HG03442 (cell line): ENCODE results near the gene NME9.
A peak's percentile ranks its signal among the peaks of the same experiment; 100 is the strongest.
"Not testable (repeated sequence)": the region's sequence is repeated elsewhere in the genome, so short reads cannot be mapped to it uniquely, and the experiment has no call there.

ENCODE experiments used
- ATAC-seq: cut with Tn5 transposase; IDR thresholded peaks from one replicate; pipeline ENCODE4 v1.9.1; 2021; ENCODE audit warnings: mild to moderate bottlenecking, moderate library complexity; ENCODE audit not compliant: unreplicated experiment

NME9 gene, protein sequence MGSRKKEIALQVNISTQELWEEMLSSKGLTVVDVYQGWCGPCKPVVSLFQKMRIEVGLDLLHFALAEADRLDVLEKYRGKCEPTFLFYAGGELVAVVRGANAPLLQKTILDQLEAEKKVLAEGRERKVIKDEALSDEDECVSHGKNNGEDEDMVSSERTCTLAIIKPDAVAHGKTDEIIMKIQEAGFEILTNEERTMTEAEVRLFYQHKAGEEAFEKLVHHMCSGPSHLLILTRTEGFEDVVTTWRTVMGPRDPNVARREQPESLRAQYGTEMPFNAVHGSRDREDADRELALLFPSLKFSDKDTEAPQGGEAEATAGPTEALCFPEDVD

DNA sequence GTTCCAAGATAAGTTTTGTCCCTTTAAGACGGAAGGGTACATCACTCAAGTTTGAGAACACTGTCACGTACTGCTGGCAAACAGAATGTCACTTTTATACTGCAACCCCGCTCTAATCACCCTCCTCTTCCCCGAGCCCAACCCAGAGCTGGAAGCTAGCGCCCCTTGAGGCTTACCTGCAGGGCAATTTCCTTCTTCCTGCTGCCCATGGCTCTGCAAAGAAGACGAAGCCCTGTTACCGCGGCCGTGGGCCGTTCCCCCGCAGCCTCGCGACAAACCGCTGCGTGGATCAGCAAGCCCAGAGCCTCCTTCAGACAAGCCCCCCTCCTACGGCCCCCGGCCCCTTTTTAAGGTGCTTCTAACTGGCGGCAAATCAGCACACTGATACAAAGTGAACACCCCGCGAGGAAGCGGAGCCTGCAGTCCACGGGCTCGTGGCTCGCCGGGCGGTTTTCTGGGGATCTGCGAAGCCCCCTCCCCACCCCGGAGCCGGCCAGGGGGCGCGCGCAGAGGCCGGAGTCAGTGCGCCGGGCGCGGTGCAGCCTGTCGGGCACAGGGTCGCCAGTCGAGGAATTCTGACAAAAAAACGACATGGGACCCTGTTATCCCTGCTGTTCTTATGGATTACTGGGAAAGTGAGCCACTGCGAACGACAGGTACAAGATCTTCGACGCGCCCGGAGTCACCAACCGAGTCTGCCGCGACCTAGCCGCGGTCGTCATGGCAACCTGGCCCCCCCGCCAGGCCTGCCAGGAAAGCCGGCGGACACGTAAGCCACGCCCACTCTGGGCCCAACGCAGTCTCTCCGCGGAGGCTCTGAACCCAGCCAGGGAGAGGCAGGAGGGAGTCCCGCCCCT, at the start of gene NME9:
TSS of gene NME9 (minus strand) at position 725 of the 857 bp plus-strand sequence. CDS start at position 209, 516 bp downstream.
- ATAC-seq: peak; percentile 74

DNA sequence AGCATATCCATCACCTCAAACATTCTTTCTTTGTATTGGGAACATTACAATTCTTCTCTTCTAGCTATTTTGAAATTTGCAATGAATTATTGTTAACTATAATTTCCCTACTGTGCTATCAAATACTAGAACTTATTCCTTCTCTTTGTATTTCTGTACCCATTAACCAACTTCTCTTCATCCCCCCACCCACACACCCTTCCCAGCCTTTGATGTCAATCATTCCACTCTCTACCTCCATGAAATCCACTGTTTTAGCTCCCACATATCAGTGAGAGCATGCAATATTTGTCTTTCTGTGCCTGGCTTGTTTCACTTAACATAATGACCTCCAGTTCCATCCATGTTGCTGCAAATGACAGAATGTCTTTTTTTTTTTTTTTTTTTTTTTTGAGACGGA, 49.3 kb upstream of the NME9 start:
- ATAC-seq: no peak

DNA sequence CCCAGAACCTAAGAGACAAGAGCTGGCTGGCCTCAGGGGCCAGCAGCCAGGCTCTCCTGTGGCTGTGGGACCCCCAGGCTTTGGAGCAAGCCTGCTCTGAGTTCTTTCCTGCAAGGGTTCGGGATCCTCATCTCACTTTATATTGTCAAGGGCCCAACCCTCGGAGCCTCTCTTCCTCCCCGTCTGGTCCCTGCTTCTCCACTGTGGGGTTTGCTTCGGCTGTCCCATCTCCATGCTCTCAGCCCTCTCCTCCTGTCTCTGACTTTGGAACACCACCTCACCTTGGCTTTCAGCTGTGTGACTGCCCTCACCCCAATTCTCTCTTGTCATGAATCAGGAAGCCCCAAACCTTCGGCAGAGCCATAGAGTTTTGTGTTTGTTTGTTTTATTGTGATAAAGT, 48.7 kb upstream of the NME9 start:
- ATAC-seq: no peak

DNA sequence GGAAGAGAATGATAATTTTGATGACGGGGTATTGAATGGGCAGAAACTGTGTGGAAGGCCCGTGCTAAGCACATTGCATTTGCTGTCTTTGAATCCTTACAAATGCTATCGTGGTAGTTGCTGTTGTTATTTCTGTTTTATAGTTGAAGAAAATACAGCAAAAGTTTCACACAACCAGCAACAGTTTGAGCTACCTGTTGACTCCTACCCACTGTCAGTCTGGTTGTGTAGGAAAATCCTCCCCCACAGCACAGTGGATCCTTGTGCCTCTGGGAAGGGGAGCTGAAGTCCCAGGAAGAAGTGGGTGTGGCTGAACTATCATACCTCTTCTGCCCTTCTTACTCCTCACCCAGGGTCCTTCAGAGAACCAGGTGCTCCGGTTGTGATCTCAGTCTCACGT, 48.2 kb upstream of the NME9 start:
- no peak for ATAC-seq

DNA sequence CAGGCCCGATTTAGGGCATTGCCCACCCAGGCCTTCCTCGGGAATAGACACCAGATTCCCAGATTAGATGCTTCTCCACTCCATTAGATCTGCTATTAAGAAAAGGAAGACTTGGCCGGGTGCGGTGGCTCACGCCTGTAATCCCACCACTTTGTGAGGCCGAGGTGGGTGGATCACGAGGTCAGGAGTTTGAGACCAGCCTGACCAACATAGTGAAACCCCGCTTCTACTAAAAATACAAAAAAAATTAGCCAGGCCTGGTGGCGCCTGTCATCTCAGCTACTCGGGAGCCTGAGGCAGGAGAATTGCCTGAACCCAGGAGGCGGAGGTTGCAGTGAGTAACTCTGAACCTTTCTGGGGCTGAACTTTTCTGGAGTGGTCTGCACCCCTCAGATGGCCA, 47.6 kb upstream of the NME9 start:
- ATAC-seq: not testable (repeated sequence)

DNA sequence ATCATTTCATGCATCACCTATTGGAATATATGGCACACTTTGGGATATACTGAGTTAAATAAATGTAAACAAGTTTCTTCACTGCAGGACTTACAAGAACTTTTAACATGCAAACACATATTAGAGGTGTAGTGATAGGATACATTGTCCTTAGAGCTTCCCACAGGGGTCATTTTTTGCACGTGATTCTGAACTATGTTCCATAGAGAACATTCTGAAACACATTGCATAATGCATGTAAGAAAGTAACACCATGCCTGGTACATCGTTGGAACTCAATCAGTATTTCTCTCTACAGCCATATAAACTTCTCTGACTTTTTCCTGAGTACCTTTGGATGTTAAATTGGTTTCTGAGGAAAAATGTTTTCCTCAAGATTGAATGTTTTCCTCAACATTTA, 47.0 kb upstream of the NME9 start:
- no peak for ATAC-seq

DNA sequence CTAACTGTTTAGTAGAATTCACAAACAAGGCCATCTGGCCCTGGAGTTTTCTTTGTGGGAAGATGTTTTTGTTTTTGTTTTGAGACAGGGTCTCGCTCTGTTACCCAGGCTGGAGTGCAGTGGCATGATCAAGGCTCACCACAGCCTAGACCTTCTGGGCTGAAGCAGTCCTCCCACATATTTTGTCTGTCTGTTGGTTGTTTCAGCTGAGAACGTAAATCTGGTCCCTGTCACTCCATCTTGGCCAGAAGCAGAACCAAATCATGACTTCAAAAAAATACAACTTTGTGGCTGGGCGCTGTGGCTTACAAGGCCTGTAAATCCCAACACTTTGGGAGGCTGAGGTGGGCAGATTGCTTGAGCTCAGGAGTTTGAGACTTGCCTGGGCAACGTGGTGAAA, 45.8 kb upstream of the NME9 start:
- ATAC-seq: no peak

DNA sequence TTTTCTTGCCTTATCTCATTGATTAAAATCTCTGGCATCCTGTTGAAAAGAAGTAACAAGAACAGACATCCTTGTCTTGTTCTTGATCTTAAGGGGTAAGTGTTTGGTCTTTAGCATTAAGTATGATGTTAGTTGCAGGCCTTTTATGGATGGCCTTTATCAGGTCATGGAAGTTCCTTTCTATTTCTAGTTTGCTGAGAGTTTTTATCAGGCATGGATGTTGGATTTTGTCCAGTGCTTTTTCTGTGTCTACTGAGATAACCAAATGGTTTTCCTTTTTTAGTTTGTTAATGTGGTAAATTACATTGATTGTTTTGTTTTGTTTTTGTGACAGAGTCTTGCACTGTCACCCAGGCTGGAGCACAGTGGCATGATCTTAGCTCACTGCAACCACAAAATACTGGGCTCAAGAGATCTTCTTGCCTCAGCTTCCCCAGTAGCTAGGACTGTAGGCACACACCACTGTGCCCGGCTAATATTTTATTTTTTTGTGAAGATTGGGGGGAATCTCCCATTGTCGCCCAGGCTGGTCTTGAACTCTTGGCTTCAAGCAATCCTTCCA, 45.0 kb upstream of the NME9 start:
- no peak for ATAC-seq

DNA sequence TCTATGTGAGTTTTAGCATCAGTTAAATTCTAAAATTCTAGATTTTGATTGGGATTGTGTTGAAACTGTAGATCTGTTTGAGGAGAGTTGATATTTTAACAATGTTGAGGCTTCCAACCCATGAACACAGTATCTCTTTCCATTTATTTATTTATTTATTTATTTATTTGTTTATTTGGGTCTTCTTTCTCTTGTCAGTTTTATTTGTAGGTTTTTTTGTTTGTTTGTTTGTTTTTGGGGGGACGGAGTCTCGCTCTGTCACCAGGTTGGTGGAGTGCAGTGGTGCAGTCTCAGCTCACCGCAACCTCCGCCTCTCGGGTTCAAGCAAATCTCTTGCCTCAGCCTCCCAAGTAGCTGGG, 44.1 kb upstream of the NME9 start:
- no peak for ATAC-seq

DNA sequence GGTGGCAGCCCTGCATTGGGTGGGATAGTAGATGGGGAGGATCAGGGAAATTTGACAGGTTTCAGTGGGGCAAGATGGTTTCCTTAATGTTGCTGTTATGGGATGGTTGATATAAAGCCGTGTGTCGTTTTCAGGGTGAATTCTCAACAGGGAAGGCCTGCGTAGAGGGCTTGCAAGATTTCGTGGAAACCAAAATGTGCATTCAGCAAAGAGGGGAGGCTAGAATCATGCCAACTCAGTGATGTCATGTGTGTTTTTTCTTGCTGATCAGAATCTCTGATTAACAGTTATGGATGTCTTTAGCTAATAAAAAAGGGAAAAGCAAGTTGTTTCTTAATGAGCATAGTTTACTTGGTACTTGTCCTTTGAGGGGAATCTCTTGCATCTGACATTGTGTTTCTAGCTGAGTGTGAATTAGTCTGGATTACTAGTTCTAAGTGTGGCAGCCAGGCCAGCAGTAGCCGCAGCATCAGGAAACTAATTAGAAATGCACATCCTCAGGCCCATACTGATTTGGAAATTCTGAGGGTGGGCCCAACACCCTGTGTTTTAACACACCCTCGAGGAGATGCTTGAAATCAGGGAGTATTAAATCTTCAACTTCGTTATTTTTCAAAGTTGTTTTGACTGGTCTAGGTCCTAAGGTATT, 43.6 kb upstream of the NME9 start:
- ATAC-seq: no peak

DNA sequence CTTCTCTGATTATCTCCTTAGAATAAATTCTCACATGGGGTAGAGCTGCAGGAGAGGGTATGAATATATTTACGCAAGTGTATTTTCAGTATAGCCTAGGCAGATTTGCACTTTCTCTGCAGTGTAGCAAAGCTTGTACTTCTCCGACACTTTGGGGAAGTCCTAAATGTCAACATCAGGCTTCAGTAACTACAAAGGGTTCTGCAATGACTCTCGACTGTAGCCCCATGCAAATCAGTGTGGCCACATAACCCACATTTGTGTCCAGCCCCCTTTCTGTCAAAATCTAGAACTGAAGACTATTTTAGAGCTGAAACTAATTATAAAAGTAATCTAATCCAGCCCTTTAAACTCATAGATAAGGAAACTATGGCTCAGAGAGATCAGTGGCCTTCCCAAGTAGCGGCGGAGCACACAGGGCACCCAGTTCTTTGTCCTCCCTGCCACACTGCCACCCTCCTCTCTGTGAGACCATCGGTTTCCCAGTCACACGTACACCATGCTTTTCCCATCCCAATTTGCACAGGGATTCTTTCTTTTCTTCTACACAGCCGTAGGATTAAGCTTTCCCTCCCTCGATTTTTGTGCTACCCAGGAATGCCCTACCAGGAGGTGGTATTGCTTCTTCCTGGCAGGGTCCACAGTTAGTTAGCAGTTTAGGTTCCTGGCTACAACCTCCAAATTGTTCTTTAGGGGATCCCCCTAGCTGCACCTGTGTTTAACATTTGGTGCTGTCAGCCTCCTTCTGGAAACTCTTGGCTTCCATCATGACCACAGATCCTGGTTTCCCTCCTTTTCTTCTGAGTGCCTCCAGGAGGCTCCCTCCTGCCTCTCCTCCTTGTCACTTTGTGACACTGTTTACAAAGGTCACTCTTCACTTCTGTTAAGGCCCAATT, 41.7 kb upstream of the NME9 start:
- peak; percentile 99 for ATAC-seq

DNA sequence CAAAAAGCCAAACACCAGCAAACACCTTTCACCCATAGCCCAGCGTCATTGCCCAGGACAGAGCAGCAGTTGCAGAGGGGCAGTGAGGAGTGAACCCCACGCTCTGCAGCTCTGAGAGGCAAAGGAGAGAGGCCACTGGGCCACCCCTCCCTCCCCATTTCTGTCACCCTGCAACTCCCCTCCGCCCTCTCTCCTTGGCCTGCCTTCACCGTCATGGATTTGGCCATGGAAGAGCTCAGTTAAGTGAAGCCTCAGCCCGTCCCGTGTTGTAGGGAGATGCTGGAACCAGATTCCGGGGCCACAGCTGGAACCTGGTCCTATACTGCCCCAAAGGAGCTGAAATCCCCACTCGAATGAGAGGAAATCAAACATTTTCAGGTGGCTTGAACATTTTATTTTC, 40.7 kb upstream of the NME9 start:
- no peak for ATAC-seq

DNA sequence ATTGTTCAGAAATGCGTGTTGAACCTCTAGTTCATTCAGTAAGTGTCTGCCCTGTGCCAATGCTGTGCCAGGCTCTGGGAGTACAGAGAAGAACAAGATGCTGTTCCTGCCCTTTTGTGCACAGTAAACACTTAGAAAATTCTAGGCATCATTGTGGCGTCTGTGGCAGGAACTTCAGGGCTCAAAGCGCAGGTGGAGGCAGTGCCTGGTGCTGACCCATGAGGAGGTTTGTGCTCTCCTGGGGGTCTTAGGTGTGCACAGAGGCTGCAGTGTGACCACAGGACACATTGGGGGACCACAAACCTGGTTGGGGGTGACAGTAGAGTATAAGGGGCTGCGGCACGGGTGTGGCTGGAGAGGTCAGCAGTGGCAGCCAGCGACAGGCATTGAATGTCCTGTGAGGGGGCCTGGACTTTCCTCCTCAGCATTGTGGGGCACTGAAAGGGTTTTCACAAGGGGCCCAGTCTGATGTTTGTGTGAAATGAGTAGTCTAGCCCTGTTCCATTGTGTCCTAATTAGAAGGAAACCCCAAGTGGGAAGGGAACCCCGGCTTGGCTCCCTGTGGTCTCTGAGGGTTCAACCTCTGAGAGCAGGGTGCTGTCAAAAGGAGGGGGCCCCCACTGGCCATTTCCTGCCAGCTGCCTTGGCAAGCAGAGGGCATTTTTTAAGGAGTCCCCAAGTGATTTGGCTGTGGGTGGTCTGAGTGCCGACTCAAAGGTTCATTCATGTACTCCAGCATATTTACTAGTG, 39.7 kb upstream of the NME9 start:
- no peak for ATAC-seq

DNA sequence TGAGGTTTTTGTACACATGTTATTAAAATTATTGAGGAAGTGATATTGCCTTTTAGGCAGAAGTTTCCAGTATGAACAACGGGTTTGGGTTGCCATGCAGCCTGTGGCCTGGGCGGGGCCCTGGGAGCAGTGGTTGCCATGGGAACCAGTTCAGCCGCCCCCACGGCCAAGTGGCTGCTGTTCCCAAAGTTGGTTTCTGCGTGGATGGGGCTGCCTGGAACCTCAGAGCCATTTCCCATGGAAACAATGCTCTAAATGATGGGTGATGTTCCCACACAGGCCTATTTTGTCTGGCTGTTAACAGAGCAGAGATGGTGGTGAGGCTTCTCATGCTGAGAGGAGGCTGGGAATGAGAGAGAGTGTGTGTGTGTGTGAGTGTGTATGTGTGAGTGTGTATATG, 38.3 kb upstream of the NME9 start:
- no peak for ATAC-seq

DNA sequence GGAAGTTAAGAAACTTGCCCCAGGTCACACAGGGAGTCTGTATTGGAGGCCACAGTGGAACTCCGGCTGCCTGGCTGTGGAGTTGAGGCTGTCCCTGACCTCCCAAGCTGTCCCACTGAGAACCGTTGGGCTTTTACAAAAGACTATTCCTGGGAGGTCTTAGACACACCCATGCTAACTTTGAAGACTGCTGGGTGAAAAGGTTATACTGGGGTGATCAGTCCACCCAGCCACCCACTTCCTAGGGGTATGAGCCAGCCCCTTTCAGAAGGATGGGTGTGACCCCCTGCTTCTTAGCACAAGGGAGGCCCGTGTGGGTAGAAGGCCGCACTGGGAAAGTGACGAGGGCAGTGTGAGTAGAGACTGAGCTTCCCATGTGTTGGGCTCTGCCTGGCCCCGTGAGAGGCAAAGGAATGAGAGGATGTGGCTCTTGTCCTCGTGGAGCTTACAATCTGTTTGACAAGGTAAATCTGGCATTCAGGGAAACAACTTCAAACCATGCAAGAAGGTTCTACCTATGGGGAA, 37.7 kb upstream of the NME9 start:
- ATAC-seq: no peak

DNA sequence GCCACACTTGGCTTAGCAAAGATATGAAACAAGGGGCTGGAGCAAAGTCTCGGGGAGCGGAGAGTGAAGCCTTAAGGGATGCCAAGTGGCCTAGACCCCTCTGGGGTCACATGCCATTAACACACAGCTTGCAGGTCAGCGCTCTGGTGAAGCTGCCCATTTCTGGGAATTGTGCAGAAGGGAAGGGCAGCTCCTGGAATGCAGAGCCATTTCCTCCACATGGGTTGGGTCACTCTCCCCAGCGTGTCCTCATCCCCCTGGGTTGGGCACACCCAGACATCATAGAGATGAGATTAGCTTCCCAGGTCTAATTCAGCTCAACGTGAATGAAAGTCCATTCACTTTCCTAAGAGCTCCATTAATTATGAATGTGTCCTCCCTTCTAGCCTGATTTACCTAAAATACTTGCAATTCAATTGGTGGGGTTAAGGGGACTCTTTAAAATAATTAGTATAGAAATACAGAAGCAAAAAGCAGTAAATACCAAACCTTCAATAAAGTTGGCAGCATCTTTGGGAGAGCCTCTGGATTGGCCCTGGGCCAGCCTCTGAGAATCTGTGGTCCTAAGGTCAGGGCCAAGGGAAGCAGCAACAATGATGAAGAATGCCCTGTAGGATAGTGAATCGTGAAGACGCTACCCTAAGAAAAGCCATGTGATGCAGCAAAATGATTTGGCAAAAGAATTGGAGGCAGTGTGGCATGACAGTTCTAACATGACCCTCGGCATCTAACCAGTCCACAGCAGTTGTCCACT, 36.5 kb upstream of the NME9 start:
- ATAC-seq: no peak

DNA sequence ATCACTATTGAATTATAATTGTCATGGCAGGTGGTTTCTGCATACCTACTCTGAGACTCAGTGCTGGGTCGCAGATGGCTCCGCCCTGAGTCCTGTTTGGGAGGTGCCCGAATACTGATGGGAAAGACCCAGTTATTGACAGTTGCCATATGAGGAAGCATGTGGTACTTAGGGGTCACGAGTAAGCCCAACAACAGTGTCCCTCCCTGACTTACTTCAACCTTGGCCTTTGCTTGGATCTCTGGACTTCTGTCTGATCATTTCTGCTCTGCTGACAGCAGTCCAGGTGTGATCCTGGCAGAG, 35.6 kb upstream of the NME9 start:
- ATAC-seq: no peak

DNA sequence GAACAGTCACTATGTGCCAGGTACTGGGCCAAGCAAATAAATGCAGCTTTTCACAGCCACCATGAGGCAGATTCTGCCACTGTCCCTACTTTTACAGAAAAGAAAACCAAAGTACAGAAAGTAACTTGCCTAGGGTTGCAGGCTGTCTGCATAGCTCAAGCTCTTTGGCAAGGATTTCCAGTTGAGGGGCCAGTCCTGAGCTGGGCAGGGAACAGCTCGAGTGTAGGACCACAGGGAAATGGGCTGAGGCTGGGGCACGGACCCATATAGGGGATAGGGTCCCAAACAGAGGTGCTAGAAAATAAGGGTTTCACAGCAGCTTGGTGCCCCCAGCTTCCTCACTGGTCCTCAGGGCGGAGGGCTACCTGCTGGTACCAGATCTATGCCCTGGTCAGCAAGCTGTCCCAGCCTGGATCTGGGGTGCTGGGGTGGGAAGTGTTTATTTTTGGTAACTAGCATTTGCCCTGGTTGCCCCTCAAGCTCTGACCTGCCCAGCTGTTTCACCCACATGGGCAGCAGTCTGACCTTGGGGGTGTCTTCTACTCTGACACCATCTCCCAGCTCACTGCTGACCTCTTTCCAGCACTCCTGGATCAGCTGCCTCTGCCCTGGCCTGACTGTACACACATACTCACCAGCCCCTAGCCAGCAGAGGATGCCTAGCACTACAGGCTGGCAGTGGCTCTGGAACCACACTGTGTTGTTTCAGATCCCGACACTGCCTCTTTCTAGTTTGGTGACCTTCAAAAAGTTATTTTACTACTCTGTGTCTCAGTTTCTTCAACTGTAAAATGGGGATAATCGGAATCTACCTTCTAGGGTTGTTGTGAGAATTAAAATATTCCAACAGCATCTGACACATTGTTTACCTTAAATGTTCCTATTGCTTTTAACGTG, 35.0 kb upstream of the NME9 start:
- no peak for ATAC-seq
